ENCODE data around the gene ADGRG3. TPM values are rescaled to one million over a fixed set of nuclear protein-coding genes. Genes with fewer than 3 reads are reported as not detected.
A peak's percentile ranks its signal among the peaks of the same experiment; 100 is the strongest.

The ADGRG3 gene
- total and polyA plus RNA-seq, 2 of the 13 experiments (the other 11 are each of a cell fraction or from before 2014, with no cell fraction given) = 2.7 to 11.8 TPM

- TF ChIP-seq, protein P1, sequence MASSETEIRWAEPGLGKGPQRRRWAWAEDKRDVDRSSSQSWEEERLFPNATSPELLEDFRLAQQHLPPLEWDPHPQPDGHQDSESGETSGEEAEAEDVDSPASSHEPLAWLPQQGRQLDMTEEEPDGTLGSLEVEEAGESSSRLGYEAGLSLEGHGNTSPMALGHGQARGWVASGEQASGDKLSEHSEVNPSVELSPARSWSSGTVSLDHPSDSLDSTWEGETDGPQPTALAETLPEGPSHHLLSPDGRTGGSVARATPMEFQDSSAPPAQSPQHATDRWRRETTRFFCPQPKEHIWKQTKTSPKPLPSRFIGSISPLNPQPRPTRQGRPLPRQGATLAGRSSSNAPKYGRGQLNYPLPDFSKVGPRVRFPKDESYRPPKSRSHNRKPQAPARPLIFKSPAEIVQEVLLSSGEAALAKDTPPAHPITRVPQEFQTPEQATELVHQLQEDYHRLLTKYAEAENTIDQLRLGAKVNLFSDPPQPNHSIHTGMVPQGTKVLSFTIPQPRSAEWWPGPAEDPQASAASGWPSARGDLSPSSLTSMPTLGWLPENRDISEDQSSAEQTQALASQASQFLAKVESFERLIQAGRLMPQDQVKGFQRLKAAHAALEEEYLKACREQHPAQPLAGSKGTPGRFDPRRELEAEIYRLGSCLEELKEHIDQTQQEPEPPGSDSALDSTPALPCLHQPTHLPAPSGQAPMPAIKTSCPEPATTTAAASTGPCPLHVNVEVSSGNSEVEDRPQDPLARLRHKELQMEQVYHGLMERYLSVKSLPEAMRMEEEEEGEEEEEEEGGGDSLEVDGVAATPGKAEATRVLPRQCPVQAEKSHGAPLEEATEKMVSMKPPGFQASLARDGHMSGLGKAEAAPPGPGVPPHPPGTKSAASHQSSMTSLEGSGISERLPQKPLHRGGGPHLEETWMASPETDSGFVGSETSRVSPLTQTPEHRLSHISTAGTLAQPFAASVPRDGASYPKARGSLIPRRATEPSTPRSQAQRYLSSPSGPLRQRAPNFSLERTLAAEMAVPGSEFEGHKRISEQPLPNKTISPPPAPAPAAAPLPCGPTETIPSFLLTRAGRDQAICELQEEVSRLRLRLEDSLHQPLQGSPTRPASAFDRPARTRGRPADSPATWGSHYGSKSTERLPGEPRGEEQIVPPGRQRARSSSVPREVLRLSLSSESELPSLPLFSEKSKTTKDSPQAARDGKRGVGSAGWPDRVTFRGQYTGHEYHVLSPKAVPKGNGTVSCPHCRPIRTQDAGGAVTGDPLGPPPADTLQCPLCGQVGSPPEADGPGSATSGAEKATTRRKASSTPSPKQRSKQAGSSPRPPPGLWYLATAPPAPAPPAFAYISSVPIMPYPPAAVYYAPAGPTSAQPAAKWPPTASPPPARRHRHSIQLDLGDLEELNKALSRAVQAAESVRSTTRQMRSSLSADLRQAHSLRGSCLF (CRISPR knock-in tag; IDR thresholded peaks at IDR 0.05; ENCODE audit: borderline replicate concordance) = no peak
- TF ChIP-seq ZNF274 (CRISPR knock-in tag; IDR thresholded peaks at IDR 0.05) (peak; percentile 60), JARID2 (CRISPR knock-in tag; IDR thresholded peaks at IDR 0.05; ENCODE audit: insufficient replicate concordance) (peak; percentile 28), CBX5 (CRISPR knock-in tag; IDR thresholded peaks at IDR 0.05; ENCODE audit: borderline replicate concordance) (peak; percentile 92; the same call in 1 of the 2 replicates), TIGD3 (CRISPR knock-in tag; IDR thresholded peaks at IDR 0.05; ENCODE audit: borderline replicate concordance) (no peak), GFI1 (CRISPR knock-in tag; IDR thresholded peaks at IDR 0.05; ENCODE audit: borderline replicate concordance) (peak; percentile 60; the same call in 1 of the 2 replicates), MBD4 (IDR thresholded peaks at IDR 0.05; ENCODE audit: borderline replicate concordance, low read length) (no peak), ZNF230 (CRISPR knock-in tag; IDR thresholded peaks at IDR 0.05) (0 out of 2 replicates have a peak, but pooled peaks have one; percentile 53), ZNF670 (CRISPR knock-in tag; IDR thresholded peaks at IDR 0.05; ENCODE audit: borderline replicate concordance) (0 out of 2 replicates have a peak, but pooled peaks have one; percentile 53), DPF2 (CRISPR knock-in tag; IDR thresholded peaks at IDR 0.05; ENCODE audit: borderline replicate concordance, low read depth) (peak; percentile 89), NCOA5 (CRISPR knock-in tag; IDR thresholded peaks at IDR 0.05) (no peak), ZC3H4 (CRISPR knock-in tag; IDR thresholded peaks at IDR 0.05; ENCODE audit: borderline replicate concordance) (no peak), ZBTB7B (CRISPR knock-in tag; IDR thresholded peaks at IDR 0.05) (peak; percentile 68; the same call in 1 of the 2 replicates), ZNF337 (CRISPR knock-in tag; IDR thresholded peaks at IDR 0.05; ENCODE audit: borderline replicate concordance, low read depth) (0 out of 2 replicates have a peak, but pooled peaks have one; percentile 50), EP300 (IDR thresholded peaks at IDR 0.05; ENCODE audit: low read depth in 2 of 2, low read length in 2 of 2) (peak; percentile 79 to 87), EP300 (CRISPR knock-in tag; IDR thresholded peaks at IDR 0.05; ENCODE audit: borderline replicate concordance) (peak; percentile 82), FOXP4 (CRISPR knock-in tag; IDR thresholded peaks at IDR 0.05) (peak; percentile 74), ZNF572 (CRISPR knock-in tag; IDR thresholded peaks at IDR 0.05) (no peak)
- TF ChIP-seq, protein P2, sequence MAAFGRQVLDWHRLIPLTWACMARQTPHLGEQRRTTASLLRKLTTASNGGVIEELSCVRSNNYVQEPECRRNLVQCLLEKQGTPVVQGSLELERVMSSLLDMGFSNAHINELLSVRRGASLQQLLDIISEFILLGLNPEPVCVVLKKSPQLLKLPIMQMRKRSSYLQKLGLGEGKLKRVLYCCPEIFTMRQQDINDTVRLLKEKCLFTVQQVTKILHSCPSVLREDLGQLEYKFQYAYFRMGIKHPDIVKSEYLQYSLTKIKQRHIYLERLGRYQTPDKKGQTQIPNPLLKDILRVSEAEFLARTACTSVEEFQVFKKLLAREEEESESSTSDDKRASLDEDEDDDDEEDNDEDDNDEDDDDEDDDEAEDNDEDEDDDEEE (CRISPR knock-in tag; IDR thresholded peaks at IDR 0.05) = peak; percentile 95
Measured at GRCh38 chr16:57667526-57668262, 412 bp upstream of the ADGRG3 start (continued).

All from HepG2 (cell line).